ENCODE measurements around the gene CCL21. TPM values are rescaled to one million over a fixed set of nuclear protein-coding genes. Genes with fewer than 3 reads are reported as not detected.

Gene CCL21
- total and polyA plus RNA-seq, 2 of the 8 experiments (the other 6 are each of a cell fraction or from before 2014, with no cell fraction given), result not detected

- peak; percentile 83 for FAIRE-seq
- Histone ChIP-seq H3K14ac (ENCODE audit: insufficient read length) (no peak overlapping the region), H3K23me2 (ENCODE audit: low read depth, low read length) (peaks cover 11% of the 10 kb centered on the region), H3K79me1 (ENCODE audit: low read depth, low read length) (no peaks in the 10 kb centered on the region), H4K91ac (replicated peaks; ENCODE audit: insufficient read length, low read length) (no peak overlapping the region), H2BK5ac (ENCODE audit: low read depth, low read length) (no peak overlapping the region), H3K36me3 (ENCODE audit: control insufficient read depth in 2 of 4, insufficient read depth in 4 of 4, low read length in 3 of 4) (no peaks in the 10 kb centered on the region), H3K27ac (ENCODE audit: low read depth, low read length) (no peak overlapping the region), H3K18ac (ENCODE audit: extremely low read depth, low read length) (no peak overlapping the region), H3K27me3 (replicated peaks in 1 of 4; ENCODE audit: control insufficient read depth in 3 of 4, extremely low read depth in 1 of 4, insufficient read depth in 3 of 4, low read length in 3 of 4) (peaks cover 0 to 30% (median 18%) of the 10 kb centered on the region in 4 experiments; a peak in 6 of 7 replicates), H2BK20ac (ENCODE audit: low read length) (no peak overlapping the region), H2AK5ac (ENCODE audit: low read depth, low read length) (no peak overlapping the region), H3K23ac (ENCODE audit: insufficient read length) (no peak overlapping the region), H2AFZ (ENCODE audit: low read length) (peak overlapping the region; percentile 77), H3K9ac (replicated peaks in 1 of 4; ENCODE audit: extremely low read depth in 1 of 4, low read depth in 3 of 4, low read length in 3 of 4) (no peak overlapping the region), H3K4me2 (ENCODE audit: insufficient read depth in 1 of 2, low read depth in 2 of 2, low read length in 2 of 2) (peak overlapping the region; percentile 62 to 91), H2BK12ac (ENCODE audit: low read depth, low read length) (no peak overlapping the region), H3K56ac (replicated peaks; ENCODE audit: insufficient read length, low read depth, low read length) (no peak overlapping the region), H3K79me2 (ENCODE audit: control insufficient read depth in 1 of 2, insufficient read depth in 2 of 2, low read length in 2 of 2) (no peaks in the 10 kb centered on the region), H3K4ac (replicated peaks; ENCODE audit: insufficient read length, low read depth, low read length) (no peak overlapping the region), H4K20me1 (replicated peaks in 1 of 2; ENCODE audit: control insufficient read depth in 1 of 2, insufficient read depth in 2 of 2, low read length in 2 of 2) (no peaks in the 10 kb centered on the region), H2BK15ac (ENCODE audit: low read length) (no peak overlapping the region), H2BK120ac (replicated peaks; ENCODE audit: low read depth, low read length) (no peak overlapping the region), H4K5ac (ENCODE audit: insufficient read length, low read depth, low read length) (no peak overlapping the region), H3K9me3 (ENCODE audit: insufficient read depth in 2 of 2, low read depth in 1 of 2, low read length in 1 of 2) (no peaks in the 10 kb centered on the region), H3K4me1 (replicated peaks in 1 of 4; ENCODE audit: control insufficient read depth in 3 of 4, insufficient read depth in 4 of 4, low read length in 3 of 4) (peaks cover 0 to 5% (median 2%) of the 10 kb centered on the region in 4 experiments; a peak in 2 of 7 replicates), H3K4me3 (ENCODE audit: extremely low read depth in 1 of 4, insufficient read depth in 2 of 4, low read depth in 3 of 4, low read length in 4 of 4) (peak overlapping the region; percentile 38 to 65 (median 45)), H4K8ac (ENCODE audit: extremely low read depth, insufficient read depth, low read length) (no peak overlapping the region)
- POLR2A ChIA-PET (ENCODE audit: partially characterized antibody), result no interaction called here
- CTCF ChIA-PET (ENCODE audit: partially characterized antibody), result interaction anchor here (0.6 to 7.8 kb wide), 54 partner anchors 8 to 984 kb away, joined by 3 to 147 read pairs (median 4); partner anchors contain the start of genes CCL19, CCL21, CCL27 and GALT
- 13% methylated on average over 30 of the region's 30 CpGs; no CpG with 5 or more reads in 1 of the 2 experiments for WGBS, 2 experiments (ENCODE audit: extremely low coverage in 1 of 2, insufficient coverage in 1 of 2, insufficient read length in 1 of 2, insufficient replicate concordance in 2 of 2, low coverage in 1 of 2, low lambda C conversion rate in 2 of 2, missing lambda C conversion rate in 1 of 2)
- peak; percentile 21 to 92 for DNase-seq (ENCODE audit: low read depth in 1 of 2, low spot score in 2 of 2)
- peak; percentile 39; the same call in 1 of the 2 replicates for TF ChIP-seq SP4 (IDR thresholded peaks at IDR 0.05; ENCODE audit: low read length)
- TF ChIP-seq GTF2F1 (IDR thresholded peaks at IDR 0.05; ENCODE audit: borderline replicate concordance, low read depth, low read length), result no peak
- TF ChIP-seq HDAC2 (IDR thresholded peaks at IDR 0.05; ENCODE audit: borderline replicate concordance in 1 of 2, low read depth in 2 of 2, low read length in 2 of 2), result no peak
- no peak for TF ChIP-seq GABPA (IDR thresholded peaks at IDR 0.05; ENCODE audit: borderline replicate concordance, insufficient read depth, low read length)
- no peak for TF ChIP-seq EGR1 (IDR thresholded peaks at IDR 0.05; ENCODE audit: borderline replicate concordance, low read depth, low read length)
- no peak for TF ChIP-seq BCL11A (IDR thresholded peaks at IDR 0.05; ENCODE audit: low read depth in 2 of 2, low read length in 2 of 2)
- peak; percentile 40; the same call in 1 of the 2 replicates for TF ChIP-seq YY1 (IDR thresholded peaks at IDR 0.05; ENCODE audit: low read depth, low read length)
- no peak for TF ChIP-seq EZH2 (IDR thresholded peaks at IDR 0.05; ENCODE audit: low read depth, low read length, severe bottlenecking)
- no peak for TF ChIP-seq PHF8 (conservative IDR thresholded peaks at IDR 0.05; ENCODE audit: low read depth, low read length)
Measured at GRCh38 chr9:34701769-34702736, 7.9 kb downstream of the CCL21 start.

All from H1 (cell line).